B cell (primary cell): ENCODE data around the gene GNPDA2. TPM values are rescaled to one million over a fixed set of nuclear protein-coding genes. Genes with fewer than 3 reads are reported as not detected.
A peak's percentile ranks its signal among the peaks of the same experiment; 100 is the strongest.
"Not testable (repeated sequence)": the region's sequence is repeated elsewhere in the genome, so short reads cannot be mapped to it uniquely, and the experiment has no call there.

Source experiments
- ATAC-seq: fragments of 200-7000 bp; cut with Tn5 transposase; one replicate; pipeline ENCODE4 v1.10.0; 2021; ENCODE audit warnings: low read depth, mild to moderate bottlenecking, moderate number of reproducible peaks, moderate library complexity
- CTCF ChIA-PET: fragments of 350-600 bp; sonication (Branson Sonifier 250); formaldehyde crosslinking; loops from one replicate; lab custom pipeline; 2021; ENCODE audit warnings: antibody characterized with exemption, inconsistent platforms; lab: Charles Lee
- POLR2A ChIA-PET: fragments of 350-600 bp; sonication (Branson Sonifier 250); formaldehyde crosslinking; loops from one replicate; lab custom pipeline; 2021; ENCODE audit warnings: antibody characterized with exemption; lab: Charles Lee
- DNase-seq: peaks from one replicate; pipeline ENCODE4 v3.0.0; 2013
- H2AFZ ChIP-seq: 2 replicates; pipeline ENCODE4 v1.6.1; 2012; ENCODE audit warnings: mild to moderate bottlenecking, low read depth, low read length; ENCODE audit not compliant: insufficient read depth, poor library complexity, severe bottlenecking
- H3K27ac ChIP-seq, 2 donors: 1 replicate in 1 of 2; 2 replicates in 1 of 2; pipeline ENCODE4 v1.5.1; 2012 to 2013; ENCODE audit warnings: low read length in 2 of 2, mild to moderate bottlenecking in 2 of 2, moderate library complexity in 1 of 2
- H3K27me3 ChIP-seq, 4 experiments: fragments of 200-600 bp in 1 of 4; sonication (generic) in 1 of 4; replicated peaks in 1 of 4; 1 replicate in 2 of 4; 2 replicates in 2 of 4; pipeline versions ENCODE4 v1.6.1 to v1.7.0; 2013 to 2016; ENCODE audit warnings: low read length in 3 of 4, mild to moderate bottlenecking in 2 of 4, mixed read lengths in 1 of 4, moderate library complexity in 1 of 4; ENCODE audit not compliant: insufficient read depth in 4 of 4, control insufficient read depth in 3 of 4; ENCODE audit errors: control extremely low read depth in 1 of 4
- H3K36me3 ChIP-seq, 2 experiments: replicated peaks in 1 of 2; 1 replicate in 1 of 2; 2 replicates in 1 of 2; pipeline versions ENCODE4 v1.6.1 to v1.7.1; 2013; ENCODE audit warnings: low read length in 1 of 2; ENCODE audit not compliant: insufficient read depth in 2 of 2, control insufficient read depth in 1 of 2; ENCODE audit errors: control extremely low read depth in 1 of 2, extremely low read depth in 1 of 2
- H3K4me1 ChIP-seq, 2 donors: fragments of 200-600 bp in 1 of 2; sonication (generic) in 1 of 2; 1 replicate in 1 of 2; 2 replicates in 1 of 2; pipeline versions ENCODE4 v1.5.1 to v1.6.1; 2013 to 2017; ENCODE audit warnings: low read length in 2 of 2; ENCODE audit not compliant: control insufficient read depth in 2 of 2, insufficient read depth in 2 of 2
- H3K4me2 ChIP-seq: replicated peaks from 2 replicates; pipeline ENCODE3; 2012; ENCODE audit warnings: mild to moderate bottlenecking, low read depth, low read length; ENCODE audit not compliant: poor library complexity, severe bottlenecking
- H3K4me3 ChIP-seq, 5 experiments: fragments of 200-600 bp in 1 of 5; sonication (generic) in 1 of 5; 1 replicate in 3 of 5; 2 replicates in 2 of 5; pipeline versions ENCODE4 v1.5.1 to v1.7.0; 2011 to 2016; ENCODE audit warnings: low read length in 4 of 5, mild to moderate bottlenecking in 4 of 5, low read depth in 2 of 5, control low read depth in 1 of 5, moderate library complexity in 1 of 5; ENCODE audit not compliant: insufficient read depth in 1 of 5; ENCODE audit errors: control extremely low read depth in 1 of 5, extremely low read depth in 1 of 5
- H3K79me2 ChIP-seq: fragments of 200-600 bp; sonication (generic); one replicate; pipeline ENCODE4 v1.6.0; 2016; ENCODE audit warnings: low read length; ENCODE audit not compliant: control insufficient read depth, insufficient read depth
- H3K9ac ChIP-seq: fragments of 200-600 bp; sonication (generic); 2 replicates; pipeline ENCODE4 v1.6.1; 2017; ENCODE audit warnings: mild to moderate bottlenecking, low read length, moderate library complexity
- H3K9me3 ChIP-seq, 3 donors: one replicate each; pipeline versions ENCODE4 v1.6.1 to v1.7.1; 2013; ENCODE audit warnings: low read length in 2 of 3; ENCODE audit not compliant: control insufficient read depth in 2 of 3, insufficient read depth in 1 of 3; ENCODE audit errors: control extremely low read depth in 1 of 3
- H4K20me1 ChIP-seq: 2 replicates; pipeline ENCODE4 v1.6.0; 2012; ENCODE audit warnings: mild to moderate bottlenecking, low read length; ENCODE audit not compliant: insufficient read depth, control insufficient read depth, poor library complexity, severe bottlenecking
- H3K27ac Mint-ChIP-seq: one replicate; pipeline ENCODE4 v1.8.0; 2021; ENCODE audit warnings: mixed read lengths
- H3K27me3 Mint-ChIP-seq: one replicate; pipeline ENCODE4 v1.8.0; 2021; ENCODE audit warnings: mixed read lengths
- H3K4me1 Mint-ChIP-seq: one replicate; pipeline ENCODE4 v1.8.0; 2021; ENCODE audit warnings: mixed read lengths
- H3K4me3 Mint-ChIP-seq: one replicate; pipeline ENCODE4 v1.8.0; 2021; ENCODE audit warnings: mixed read lengths
- H3K9me3 Mint-ChIP-seq: one replicate; pipeline ENCODE4 v1.8.0; 2022; ENCODE audit warnings: mixed read lengths; ENCODE audit not compliant: insufficient read depth
- EZH2 ChIP-seq: IDR thresholded peaks from 2 replicates; pipeline ENCODE4 v1.6.1; 2012; ENCODE audit warnings: borderline replicate concordance, low read depth, mild to moderate bottlenecking, moderate library complexity, low read length; ENCODE audit not compliant: insufficient read depth, poor library complexity, severe bottlenecking
- WGBS: methylation state at CpG from one replicate; pipeline ENCODE4 v1.1.5; 2013; ENCODE audit warnings: missing lambda C conversion rate; ENCODE audit not compliant: insufficient coverage; 5-methylcytosine and 5-hydroxymethylcytosine counted together
- intact Hi-C: fragments of 100-400 bp; cut with micrococcal nuclease; formaldehyde crosslinking; loops from one replicate; pipeline ENCODE4 v1.10.0; 2022
- polyA plus RNA-seq: library from polyadenylated mRNA; depleted of rRNA; stranded (reverse); fragments of >200 nt; gene quantifications from 2 replicates; pipeline ENCODE4 v1.2.3, GENCODE V29; 2012
- total RNA-seq, 2 donors: library from RNA; stranded (reverse); fragments of 120-200 nt in 1 of 2; gene quantifications; 1 replicate in 1 of 2; 2 replicates in 1 of 2; pipeline versions ENCODE4 v1.2.3 to v1.2.4, GENCODE V29; 2013 to 2022
- TF ChIP-seq, protein P1 (sequence below): fragments of 200-600 bp; IDR thresholded peaks from one replicate; pipeline ENCODE4 v1.8.0; 2022; ENCODE audit warnings: antibody characterized with exemption, mild to moderate bottlenecking

The GNPDA2 gene
- total and polyA plus RNA-seq, 2 donors (not counting 1 experiment from before 2014, with no cell fraction given), result 8.1 to 15.5 TPM

DNA sequence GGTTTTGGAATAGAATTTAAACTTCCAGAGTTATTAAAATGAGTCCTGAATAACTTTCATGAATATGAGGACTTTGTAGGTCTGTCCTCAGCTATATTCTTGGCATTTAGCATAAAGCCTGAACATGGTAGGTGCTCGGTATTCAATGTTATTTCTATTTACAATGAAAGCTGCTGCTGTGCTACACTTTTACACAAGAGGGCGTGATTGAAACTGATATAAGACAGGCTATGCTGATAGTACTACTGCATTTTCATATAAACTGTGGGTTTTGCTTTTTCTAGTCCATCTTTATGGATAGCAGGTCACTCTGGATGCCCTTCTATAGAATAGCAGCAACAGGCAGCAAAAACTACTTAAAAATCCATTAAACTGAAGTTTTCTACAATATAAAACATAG lies 12.3 kb upstream of the GNPDA2 start:
- DNase-seq (no peak), ATAC-seq (no peak)
- H2AFZ ChIP-seq, result no peak overlapping the region
- no peak overlapping the region for H3K4me2 ChIP-seq
- WGBS, result no CpG with 5 or more reads among the region's 2 CpGs
- H3K79me2 ChIP-seq, result no peaks in the 10 kb centered on the region
- peaks cover 0 to 9% (median 2%) of the 10 kb centered on the region in 4 experiments for H3K27me3 ChIP-seq
- H3K9ac ChIP-seq, result no peak overlapping the region
- Mint-ChIP-seq H3K27me3 (peaks cover 25% of the 10 kb centered on the region), H3K27ac (no peak overlapping the region), H3K9me3 (no peaks in the 10 kb centered on the region), H3K4me1 (peaks cover 10% of the 10 kb centered on the region), H3K4me3 (no peak overlapping the region)
- ChIA-PET POLR2A (no interaction called here), CTCF (interaction anchor here (0.5 to 1.4 kb wide), 3 partner anchors 12 to 87 kb away, joined by 3 to 7 read pairs (median 4); partner anchors contain the start of genes GNPDA2 and YIPF7)
- H3K27ac ChIP-seq, result no peak overlapping the region
- no peaks in the 10 kb centered on the region for H3K9me3 ChIP-seq
- TF ChIP-seq EZH2, result no peak
- TF ChIP-seq, protein P1, sequence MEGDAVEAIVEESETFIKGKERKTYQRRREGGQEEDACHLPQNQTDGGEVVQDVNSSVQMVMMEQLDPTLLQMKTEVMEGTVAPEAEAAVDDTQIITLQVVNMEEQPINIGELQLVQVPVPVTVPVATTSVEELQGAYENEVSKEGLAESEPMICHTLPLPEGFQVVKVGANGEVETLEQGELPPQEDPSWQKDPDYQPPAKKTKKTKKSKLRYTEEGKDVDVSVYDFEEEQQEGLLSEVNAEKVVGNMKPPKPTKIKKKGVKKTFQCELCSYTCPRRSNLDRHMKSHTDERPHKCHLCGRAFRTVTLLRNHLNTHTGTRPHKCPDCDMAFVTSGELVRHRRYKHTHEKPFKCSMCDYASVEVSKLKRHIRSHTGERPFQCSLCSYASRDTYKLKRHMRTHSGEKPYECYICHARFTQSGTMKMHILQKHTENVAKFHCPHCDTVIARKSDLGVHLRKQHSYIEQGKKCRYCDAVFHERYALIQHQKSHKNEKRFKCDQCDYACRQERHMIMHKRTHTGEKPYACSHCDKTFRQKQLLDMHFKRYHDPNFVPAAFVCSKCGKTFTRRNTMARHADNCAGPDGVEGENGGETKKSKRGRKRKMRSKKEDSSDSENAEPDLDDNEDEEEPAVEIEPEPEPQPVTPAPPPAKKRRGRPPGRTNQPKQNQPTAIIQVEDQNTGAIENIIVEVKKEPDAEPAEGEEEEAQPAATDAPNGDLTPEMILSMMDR, result peak; percentile 46
- H3K36me3 ChIP-seq, result no peaks in the 10 kb centered on the region
- no peaks in the 10 kb centered on the region for H4K20me1 ChIP-seq
- H3K4me3 ChIP-seq, result no peak overlapping the region
- intact Hi-C loops, result no loop called here
- peaks cover 5 to 13% of the 10 kb centered on the region in 2 donors for H3K4me1 ChIP-seq

DNA sequence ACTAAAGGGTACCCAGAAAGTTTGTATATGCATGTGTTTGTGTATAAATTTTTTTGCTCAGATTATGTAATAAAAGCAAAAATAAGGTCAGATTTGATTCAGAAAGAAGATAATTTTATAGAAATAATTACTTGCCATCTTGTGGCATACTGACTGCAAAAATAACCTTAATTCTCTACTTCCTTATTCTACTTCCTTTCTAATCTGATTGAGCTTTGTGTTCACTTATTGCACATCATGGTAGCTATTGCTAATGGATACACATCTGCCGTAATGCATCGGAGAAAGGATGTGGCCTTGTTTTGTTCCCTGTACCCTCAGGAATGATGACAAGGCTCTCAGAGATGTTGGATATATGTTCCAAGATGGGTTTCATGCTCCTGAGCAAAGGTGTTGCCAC lies 10.5 kb upstream of the GNPDA2 start:
- Mint-ChIP-seq H3K4me3 (peak overlapping the region; percentile 40), H3K9me3 (no peaks in the 10 kb centered on the region), H3K4me1 (peaks cover 10% of the 10 kb centered on the region), H3K27ac (peak overlapping the region; percentile 59), H3K27me3 (peaks cover 30% of the 10 kb centered on the region)
- intact Hi-C loops, result no loop called here
- peak overlapping the region; percentile 72 for H2AFZ ChIP-seq
- peak overlapping the region in 1 of 2 donors; percentile 12 for H3K27ac ChIP-seq
- H3K79me2 ChIP-seq, result no peaks in the 10 kb centered on the region
- ChIA-PET CTCF (interaction anchor here (0.7 kb wide), 1 partner anchor 23 kb away, joined by 3 read pairs; no protein-coding TSS in a partner anchor), POLR2A (no interaction called here)
- peaks cover 0 to 8% (median 4%) of the 10 kb centered on the region in 4 experiments for H3K27me3 ChIP-seq
- no peaks in the 10 kb centered on the region for H3K9me3 ChIP-seq
- H3K4me1 ChIP-seq, result peaks cover 5 to 13% of the 10 kb centered on the region in 2 donors
- H4K20me1 ChIP-seq, result no peaks in the 10 kb centered on the region
- H3K4me2 ChIP-seq, result peak overlapping the region; percentile 50
- peak overlapping the region; percentile 11 for H3K9ac ChIP-seq
- DNase-seq (peak; percentile 34), ATAC-seq (no peak)
- no peaks in the 10 kb centered on the region for H3K36me3 ChIP-seq
- 75% methylated on average over 2 of the region's 2 CpGs for WGBS
- peak overlapping the region in 1 of 5 experiments; percentile 20 for H3K4me3 ChIP-seq
- TF ChIP-seq EZH2, result no peak
- TF ChIP-seq, protein P1, result no peak

DNA sequence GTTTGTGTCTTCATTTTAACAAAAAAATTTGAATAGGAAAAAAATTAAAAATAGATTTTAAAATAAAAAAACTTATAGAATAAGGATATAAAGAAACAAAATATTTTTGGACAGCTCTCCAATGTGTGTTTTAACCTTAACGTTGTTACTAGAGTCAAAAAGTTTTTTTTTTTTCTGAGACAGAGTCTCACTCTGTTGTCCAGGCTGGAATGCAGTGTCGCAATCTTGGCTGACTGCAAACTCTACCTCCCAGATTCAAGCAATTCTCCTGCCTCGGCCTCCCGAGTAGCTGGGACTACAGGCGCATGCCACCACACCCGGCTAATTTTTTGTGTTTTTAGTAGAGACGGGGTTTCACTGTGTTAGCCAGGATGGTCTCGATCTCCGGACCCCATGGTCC lies 2.3 kb upstream of the GNPDA2 start:
- H3K9me3 Mint-ChIP-seq, H3K9me3 ChIP-seq, H3K27ac ChIP-seq, H2AFZ ChIP-seq, DNase-seq, H3K9ac ChIP-seq, CTCF ChIA-PET, H3K4me3 ChIP-seq, POLR2A ChIA-PET, H4K20me1 ChIP-seq, ATAC-seq, H3K4me2 ChIP-seq, H3K27me3 ChIP-seq, H3K27ac Mint-ChIP-seq, H3K4me3 Mint-ChIP-seq, H3K36me3 ChIP-seq: not testable (repeated sequence)
- WGBS, result 100% methylated on average over 1 of the region's 9 CpGs
- intact Hi-C loops, result loop anchor here (5.0 kb wide), 1 partner anchor 36 kb away; no protein-coding TSS in a partner anchor
- peaks cover 16% of the 10 kb centered on the region for H3K27me3 Mint-ChIP-seq
- Histone ChIP-seq H3K79me2 (peaks cover 40% of the 10 kb centered on the region), H3K4me1 (peaks cover 17 to 20% of the 10 kb centered on the region in 2 donors)
- H3K4me1 Mint-ChIP-seq, result peaks cover 26% of the 10 kb centered on the region
